CD4-positive, alpha-beta T cell treated with Interleukin-15 for 4 hours (primary cell): Measurements from ENCODE around the gene ZBTB24.

Source experiments
- DNase-seq: peaks from one replicate; pipeline ENCODE4 v3.0.0-alpha.2; 2020; ENCODE audit warnings: low spot score

Gene ZBTB24

DNA sequence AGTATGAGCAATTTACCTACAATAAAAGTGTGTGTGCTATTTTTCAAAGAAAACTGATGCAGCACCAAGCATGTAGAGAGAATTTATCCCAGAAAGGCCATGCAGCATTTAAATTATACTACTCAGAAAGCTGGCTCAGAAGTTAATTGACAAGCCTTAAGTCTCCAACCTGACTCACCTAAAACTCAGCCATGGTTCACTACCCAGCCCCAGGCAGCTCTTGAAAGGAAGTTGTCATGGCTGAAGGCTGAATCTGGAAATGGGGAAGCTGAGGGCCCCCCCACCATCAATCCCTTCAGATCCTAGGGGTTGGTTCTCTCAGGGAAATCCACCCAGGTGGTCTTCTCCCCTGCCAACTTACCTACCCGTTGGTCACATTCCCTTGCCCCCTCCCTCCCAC, 62.3 kb downstream of the ZBTB24 start:
- DNase-seq: no peak

DNA sequence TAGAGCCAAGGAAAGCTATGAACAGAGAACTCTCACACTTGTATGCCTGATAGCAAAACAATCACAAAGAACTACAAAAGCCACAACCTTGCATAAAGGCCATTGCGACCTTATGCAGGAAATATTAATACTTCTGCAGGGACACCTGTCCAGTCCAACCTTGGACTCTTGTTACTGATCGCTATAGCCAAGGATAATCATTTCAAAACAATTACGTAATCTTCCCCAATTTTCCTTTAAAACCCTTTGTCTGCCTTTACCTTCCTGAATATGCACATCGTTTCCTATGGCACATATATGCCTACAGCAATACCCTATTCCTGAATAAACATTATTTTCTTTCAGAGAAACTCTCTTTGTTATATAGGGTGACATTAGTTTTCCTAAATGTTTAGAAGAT, 65.4 kb downstream of the ZBTB24 start:
- DNase-seq: no peak
